GM12872 (cell line): ENCODE results near the gene C8G.

ENCODE experiments used
- CTCF ChIP-seq: IDR thresholded peaks from 3 replicates; pipeline ENCODE4 v1.5.1; 2011; ENCODE audit warnings: low read depth, mild to moderate bottlenecking, low read length, moderate library complexity; ENCODE audit not compliant: insufficient read depth

Gene C8G

DNA sequence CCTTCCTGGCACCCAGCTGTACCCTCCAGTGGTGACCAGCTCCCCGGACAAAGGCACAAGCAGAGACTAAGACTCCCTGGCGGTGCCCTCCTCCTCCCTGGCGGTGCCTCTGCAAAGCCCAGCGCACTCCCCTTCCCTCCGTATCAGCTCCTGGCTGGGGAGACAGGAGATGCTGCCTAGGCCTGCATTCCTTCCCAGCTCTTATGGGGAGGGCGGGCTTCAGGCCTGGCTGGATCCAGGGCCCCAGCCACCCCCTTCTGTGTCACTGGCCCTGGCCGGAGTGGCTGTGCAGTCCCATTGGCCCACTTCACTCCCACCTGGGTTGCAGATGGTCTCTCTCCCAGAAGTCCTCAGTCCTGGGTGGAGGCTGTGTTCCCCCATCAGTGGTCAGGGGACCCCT lies 13.4 kb downstream of the C8G start:
- no peak for TF ChIP-seq CTCF

DNA sequence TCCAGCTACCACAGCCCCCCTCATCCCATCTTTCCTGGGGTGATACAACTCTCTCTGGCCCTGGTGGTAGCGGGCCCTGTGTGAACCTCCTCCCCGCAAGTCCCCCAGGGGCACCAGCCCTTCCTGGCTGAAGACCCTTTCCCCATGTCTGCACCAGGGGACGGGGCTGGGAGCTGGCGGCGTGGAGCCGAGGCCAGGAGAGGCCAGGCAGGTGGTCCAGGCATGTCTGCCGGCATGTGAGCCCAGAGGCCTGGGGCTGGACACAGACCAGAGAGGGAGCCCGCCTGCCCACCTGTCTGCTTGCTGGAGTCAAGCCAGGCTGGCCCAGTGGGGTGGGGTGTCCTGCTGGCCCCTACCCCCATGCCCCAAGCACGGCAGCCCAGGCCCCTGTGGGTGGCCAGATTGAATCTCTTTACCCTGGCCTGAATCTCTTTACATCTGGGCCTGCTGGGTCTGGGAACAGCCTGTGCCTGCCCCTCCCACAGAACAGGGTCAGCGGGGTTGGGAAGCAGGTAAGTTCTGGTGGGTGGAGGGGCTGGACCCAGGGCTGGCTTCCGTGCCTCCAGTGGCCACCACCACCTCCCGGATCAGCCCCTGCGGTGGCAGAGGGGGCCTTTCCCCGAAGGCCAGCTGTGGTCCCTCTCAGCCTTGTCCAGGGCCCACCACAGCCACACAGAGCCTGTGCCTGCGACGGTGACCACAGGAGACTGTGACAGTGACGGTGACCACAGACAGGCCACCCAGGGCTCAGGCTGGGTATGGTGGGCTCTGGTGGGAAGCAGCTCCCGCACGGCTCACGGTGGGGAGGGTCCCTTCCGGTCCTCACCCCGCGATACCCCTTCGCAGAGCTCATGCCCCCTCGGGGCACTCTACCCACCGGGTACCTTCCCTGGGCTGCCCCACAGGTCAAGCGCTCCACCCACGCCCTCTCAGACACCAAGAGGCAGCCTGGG lies 14.1 kb downstream of the C8G start:
- TF ChIP-seq CTCF, result no peak

DNA sequence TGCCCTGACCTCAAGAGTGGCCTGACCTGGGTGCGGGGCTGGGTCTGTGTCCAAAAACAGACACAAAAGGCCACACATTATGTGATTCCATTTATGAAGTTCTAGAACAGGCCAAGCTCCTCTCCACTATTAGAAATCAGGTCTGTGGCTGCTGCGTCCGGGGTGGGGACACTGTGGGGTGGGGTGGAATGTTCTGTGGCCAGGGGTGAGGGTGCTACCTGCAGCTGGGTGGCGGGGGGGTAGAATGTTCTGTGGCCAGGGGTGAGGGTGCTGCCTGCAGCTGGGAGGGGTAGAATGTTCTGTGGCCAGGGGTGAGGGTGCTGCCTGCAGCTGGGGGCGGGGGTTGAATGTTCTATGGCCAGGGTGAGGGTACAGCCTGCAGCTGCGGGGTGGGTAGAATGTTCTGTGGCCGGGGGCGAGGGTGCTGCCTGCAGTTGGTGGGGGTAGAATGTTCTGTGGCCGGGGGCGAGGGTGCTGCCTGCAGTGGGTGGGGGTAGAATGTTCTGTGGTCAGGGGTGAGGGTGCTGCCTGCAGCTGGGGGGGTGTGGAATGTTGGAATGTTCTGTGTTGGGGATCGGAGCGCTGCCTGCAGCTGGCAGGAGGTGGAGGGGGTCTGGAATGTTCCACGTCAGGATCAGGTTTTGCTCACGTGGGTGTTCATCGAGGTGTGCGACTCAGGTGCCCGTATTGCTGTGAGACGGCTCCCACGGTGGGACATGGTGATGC lies 15.3 kb downstream of the C8G start:
- no peak for TF ChIP-seq CTCF

DNA sequence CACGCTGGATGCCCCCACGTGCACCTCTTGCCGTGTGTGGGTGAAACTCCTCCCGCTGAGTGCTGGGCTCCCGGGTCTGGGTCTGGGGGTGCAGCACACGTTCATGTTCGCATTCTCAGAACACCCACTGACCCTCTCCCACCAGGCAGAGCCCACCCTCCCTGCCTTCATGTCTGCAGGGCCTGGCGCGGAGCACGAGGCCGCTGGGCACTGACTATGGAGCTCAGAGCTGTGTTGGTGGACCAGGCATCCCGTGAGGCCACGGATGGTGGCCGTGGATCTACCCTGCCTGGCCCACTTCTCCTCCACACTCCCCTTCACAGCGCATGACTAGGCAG lies 15.9 kb downstream of the C8G start:
- no peak for TF ChIP-seq CTCF

- TF ChIP-seq CTCF, result no peak
These were observed 16.4 kb downstream of the C8G start for GRCh38 chr9:136961279-136962065.

- TF ChIP-seq CTCF, result no peak
These were observed 17.1 kb downstream of the C8G start for GRCh38 chr9:136962163-136962562.

- no peak for TF ChIP-seq CTCF
These were observed 17.7 kb downstream of the C8G start for GRCh38 chr9:136962701-136963248.
